ENCODE data around the gene ACTG2.

Gene ACTG2

GRCh38 chr2:73892631-73893329 is at the start of gene ACTG2:
Gene ACTG2 (plus strand): TSS chr2:73893008. CDS start chr2:73901312, 8,304 bp downstream.
- H3K4me3 ChIP-seq (ENCODE audit: low read depth, low read length): peak within 1 kb of the TSS; percentile 33
- peak; percentile 60 for DNase-seq (ENCODE audit: low read depth, low spot score)
- in situ Hi-C loops (cut with HindIII; ENCODE audit: low sequenced_read_pairs): no loop called here
- no peak for TF ChIP-seq CTCF (IDR thresholded peaks at IDR 0.05; ENCODE audit: low read depth, low read length)

- DNase-seq (ENCODE audit: low read depth, low spot score): no peak
- in situ Hi-C loops (cut with HindIII; ENCODE audit: low sequenced_read_pairs): no loop called here
- no peak overlapping the region for H3K4me3 ChIP-seq (ENCODE audit: low read depth, low read length)
- no peak for TF ChIP-seq CTCF (IDR thresholded peaks at IDR 0.05; ENCODE audit: low read depth, low read length)
Observed at GRCh38 chr2:73844087-73844486, 48.7 kb upstream of the ACTG2 start.

- no peak overlapping the region for H3K4me3 ChIP-seq (ENCODE audit: low read depth, low read length)
- in situ Hi-C loops (cut with HindIII; ENCODE audit: low sequenced_read_pairs): no loop called here
- no peak for DNase-seq (ENCODE audit: low read depth, low spot score)
- TF ChIP-seq CTCF (IDR thresholded peaks at IDR 0.05; ENCODE audit: low read depth, low read length): no peak
Observed at GRCh38 chr2:73850009-73850408, 42.8 kb upstream of the ACTG2 start.

- in situ Hi-C loops (cut with HindIII; ENCODE audit: low sequenced_read_pairs): no loop called here
- H3K4me3 ChIP-seq (ENCODE audit: low read depth, low read length): no peak overlapping the region
- peak; percentile 24 for TF ChIP-seq CTCF (IDR thresholded peaks at IDR 0.05; ENCODE audit: low read depth, low read length)
- no peak for DNase-seq (ENCODE audit: low read depth, low spot score)
Observed at GRCh38 chr2:73851274-73851673, 41.5 kb upstream of the ACTG2 start.

GRCh38 chr2:73852020-73852419 is 40.8 kb upstream of the ACTG2 start:
- in situ Hi-C loops (cut with HindIII; ENCODE audit: low sequenced_read_pairs): no loop called here
- DNase-seq (ENCODE audit: low read depth, low spot score): peak; percentile 63
- H3K4me3 ChIP-seq (ENCODE audit: low read depth, low read length): no peak overlapping the region
- no peak for TF ChIP-seq CTCF (IDR thresholded peaks at IDR 0.05; ENCODE audit: low read depth, low read length)

GRCh38 chr2:73855526-73855925 is 37.3 kb upstream of the ACTG2 start:
- in situ Hi-C loops (cut with HindIII; ENCODE audit: low sequenced_read_pairs): no loop called here
- peak; percentile 5 for DNase-seq (ENCODE audit: low read depth, low spot score)
- no peak overlapping the region for H3K4me3 ChIP-seq (ENCODE audit: low read depth, low read length)
- no peak for TF ChIP-seq CTCF (IDR thresholded peaks at IDR 0.05; ENCODE audit: low read depth, low read length)

Data from astrocyte of the spinal cord (primary cell).